ENCODE measurements around the gene CDK17. TPM values are rescaled to one million over a fixed set of nuclear protein-coding genes. Genes with fewer than 3 reads are reported as not detected.

CDK17 gene
- total and polyA plus RNA-seq, 9 of the 15 experiments (the other 6 are each of a cell fraction or from before 2014, with no cell fraction given), result 4.8 to 39.3 (median 21.6) TPM

DNA sequence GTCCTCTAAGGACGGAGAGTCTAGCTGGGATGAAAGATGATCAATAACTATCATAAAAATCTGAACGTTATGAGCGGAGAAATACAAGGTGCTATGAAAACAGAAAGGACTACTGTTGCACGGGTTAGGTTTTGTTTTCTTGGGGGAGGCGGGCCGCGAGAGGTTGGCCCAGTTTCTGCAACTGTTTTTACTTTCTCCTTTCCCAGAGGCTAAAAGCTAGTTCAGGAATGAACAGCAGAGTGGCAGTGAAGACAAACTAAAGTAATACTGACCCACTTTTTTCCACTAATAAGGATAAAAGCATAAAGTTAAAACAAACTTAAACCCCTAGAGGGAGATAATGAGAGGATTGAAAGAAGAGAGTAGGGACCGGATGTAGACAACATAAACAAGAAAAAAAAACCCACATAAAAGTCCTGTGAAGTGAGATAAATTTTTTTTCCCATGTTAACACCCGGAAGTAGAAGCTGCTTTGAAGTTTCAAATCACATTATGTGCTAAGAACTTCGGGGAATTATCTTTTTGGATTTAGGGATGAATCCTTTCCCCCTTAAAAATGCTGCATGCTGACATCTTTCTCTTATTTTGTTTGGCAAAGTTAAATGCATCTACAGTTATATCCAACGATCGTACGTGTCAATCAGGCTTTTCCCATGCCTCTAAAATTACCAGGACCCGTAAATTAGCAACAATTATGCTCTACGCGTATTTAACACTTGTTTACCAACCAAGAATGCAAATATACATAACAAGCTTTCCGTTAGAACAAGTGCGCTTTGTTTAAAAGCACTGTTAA lies 1.0 kb upstream of the CDK17 start (continued):
- TF ChIP-seq, protein P1, sequence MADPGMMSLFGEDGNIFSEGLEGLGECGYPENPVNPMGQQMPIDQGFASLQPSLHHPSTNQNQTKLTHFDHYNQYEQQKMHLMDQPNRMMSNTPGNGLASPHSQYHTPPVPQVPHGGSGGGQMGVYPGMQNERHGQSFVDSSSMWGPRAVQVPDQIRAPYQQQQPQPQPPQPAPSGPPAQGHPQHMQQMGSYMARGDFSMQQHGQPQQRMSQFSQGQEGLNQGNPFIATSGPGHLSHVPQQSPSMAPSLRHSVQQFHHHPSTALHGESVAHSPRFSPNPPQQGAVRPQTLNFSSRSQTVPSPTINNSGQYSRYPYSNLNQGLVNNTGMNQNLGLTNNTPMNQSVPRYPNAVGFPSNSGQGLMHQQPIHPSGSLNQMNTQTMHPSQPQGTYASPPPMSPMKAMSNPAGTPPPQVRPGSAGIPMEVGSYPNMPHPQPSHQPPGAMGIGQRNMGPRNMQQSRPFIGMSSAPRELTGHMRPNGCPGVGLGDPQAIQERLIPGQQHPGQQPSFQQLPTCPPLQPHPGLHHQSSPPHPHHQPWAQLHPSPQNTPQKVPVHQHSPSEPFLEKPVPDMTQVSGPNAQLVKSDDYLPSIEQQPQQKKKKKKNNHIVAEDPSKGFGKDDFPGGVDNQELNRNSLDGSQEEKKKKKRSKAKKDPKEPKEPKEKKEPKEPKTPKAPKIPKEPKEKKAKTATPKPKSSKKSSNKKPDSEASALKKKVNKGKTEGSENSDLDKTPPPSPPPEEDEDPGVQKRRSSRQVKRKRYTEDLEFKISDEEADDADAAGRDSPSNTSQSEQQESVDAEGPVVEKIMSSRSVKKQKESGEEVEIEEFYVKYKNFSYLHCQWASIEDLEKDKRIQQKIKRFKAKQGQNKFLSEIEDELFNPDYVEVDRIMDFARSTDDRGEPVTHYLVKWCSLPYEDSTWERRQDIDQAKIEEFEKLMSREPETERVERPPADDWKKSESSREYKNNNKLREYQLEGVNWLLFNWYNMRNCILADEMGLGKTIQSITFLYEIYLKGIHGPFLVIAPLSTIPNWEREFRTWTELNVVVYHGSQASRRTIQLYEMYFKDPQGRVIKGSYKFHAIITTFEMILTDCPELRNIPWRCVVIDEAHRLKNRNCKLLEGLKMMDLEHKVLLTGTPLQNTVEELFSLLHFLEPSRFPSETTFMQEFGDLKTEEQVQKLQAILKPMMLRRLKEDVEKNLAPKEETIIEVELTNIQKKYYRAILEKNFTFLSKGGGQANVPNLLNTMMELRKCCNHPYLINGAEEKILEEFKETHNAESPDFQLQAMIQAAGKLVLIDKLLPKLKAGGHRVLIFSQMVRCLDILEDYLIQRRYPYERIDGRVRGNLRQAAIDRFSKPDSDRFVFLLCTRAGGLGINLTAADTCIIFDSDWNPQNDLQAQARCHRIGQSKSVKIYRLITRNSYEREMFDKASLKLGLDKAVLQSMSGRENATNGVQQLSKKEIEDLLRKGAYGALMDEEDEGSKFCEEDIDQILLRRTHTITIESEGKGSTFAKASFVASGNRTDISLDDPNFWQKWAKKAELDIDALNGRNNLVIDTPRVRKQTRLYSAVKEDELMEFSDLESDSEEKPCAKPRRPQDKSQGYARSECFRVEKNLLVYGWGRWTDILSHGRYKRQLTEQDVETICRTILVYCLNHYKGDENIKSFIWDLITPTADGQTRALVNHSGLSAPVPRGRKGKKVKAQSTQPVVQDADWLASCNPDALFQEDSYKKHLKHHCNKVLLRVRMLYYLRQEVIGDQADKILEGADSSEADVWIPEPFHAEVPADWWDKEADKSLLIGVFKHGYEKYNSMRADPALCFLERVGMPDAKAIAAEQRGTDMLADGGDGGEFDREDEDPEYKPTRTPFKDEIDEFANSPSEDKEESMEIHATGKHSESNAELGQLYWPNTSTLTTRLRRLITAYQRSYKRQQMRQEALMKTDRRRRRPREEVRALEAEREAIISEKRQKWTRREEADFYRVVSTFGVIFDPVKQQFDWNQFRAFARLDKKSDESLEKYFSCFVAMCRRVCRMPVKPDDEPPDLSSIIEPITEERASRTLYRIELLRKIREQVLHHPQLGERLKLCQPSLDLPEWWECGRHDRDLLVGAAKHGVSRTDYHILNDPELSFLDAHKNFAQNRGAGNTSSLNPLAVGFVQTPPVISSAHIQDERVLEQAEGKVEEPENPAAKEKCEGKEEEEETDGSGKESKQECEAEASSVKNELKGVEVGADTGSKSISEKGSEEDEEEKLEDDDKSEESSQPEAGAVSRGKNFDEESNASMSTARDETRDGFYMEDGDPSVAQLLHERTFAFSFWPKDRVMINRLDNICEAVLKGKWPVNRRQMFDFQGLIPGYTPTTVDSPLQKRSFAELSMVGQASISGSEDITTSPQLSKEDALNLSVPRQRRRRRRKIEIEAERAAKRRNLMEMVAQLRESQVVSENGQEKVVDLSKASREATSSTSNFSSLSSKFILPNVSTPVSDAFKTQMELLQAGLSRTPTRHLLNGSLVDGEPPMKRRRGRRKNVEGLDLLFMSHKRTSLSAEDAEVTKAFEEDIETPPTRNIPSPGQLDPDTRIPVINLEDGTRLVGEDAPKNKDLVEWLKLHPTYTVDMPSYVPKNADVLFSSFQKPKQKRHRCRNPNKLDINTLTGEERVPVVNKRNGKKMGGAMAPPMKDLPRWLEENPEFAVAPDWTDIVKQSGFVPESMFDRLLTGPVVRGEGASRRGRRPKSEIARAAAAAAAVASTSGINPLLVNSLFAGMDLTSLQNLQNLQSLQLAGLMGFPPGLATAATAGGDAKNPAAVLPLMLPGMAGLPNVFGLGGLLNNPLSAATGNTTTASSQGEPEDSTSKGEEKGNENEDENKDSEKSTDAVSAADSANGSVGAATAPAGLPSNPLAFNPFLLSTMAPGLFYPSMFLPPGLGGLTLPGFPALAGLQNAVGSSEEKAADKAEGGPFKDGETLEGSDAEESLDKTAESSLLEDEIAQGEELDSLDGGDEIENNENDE (IDR thresholded peaks at IDR 0.05; ENCODE audit: low read depth, low read length), result no peak
- no peak for TF ChIP-seq TBP (optimal IDR thresholded peaks at IDR 0.05; ENCODE audit: low read depth, low read length)
- TF ChIP-seq MAFK (IDR thresholded peaks at IDR 0.05; ENCODE audit: low read length), result no peak
- TF ChIP-seq TAL1 (IDR thresholded peaks at IDR 0.05), result 0 out of 2 replicates have a peak, but pooled peaks have one; percentile 21
- no peak for TF ChIP-seq ZNF780A (CRISPR knock-in tag; IDR thresholded peaks at IDR 0.05)
- peak; percentile 58 for TF ChIP-seq ARID1B (IDR thresholded peaks at IDR 0.05)
- TF ChIP-seq KLF10 (CRISPR knock-in tag; IDR thresholded peaks at IDR 0.05), result no peak
- no peak for TF ChIP-seq BRD9 (IDR thresholded peaks at IDR 0.05; ENCODE audit: low read depth, partially characterized antibody)
- TF ChIP-seq KAT2B (IDR thresholded peaks at IDR 0.05; ENCODE audit: low read depth, low read length), result no peak
- TF ChIP-seq HEY1 (CRISPR knock-in tag; IDR thresholded peaks at IDR 0.05; ENCODE audit: borderline replicate concordance), result no peak
- no peak for TF ChIP-seq ZNF24 (IDR thresholded peaks at IDR 0.05)
- TF ChIP-seq SMARCA4 (IDR thresholded peaks at IDR 0.05), result peak; percentile 38; the same call in 1 of the 2 replicates
- TF ChIP-seq CREM (IDR thresholded peaks at IDR 0.05; ENCODE audit: low read depth), result peak; percentile 9; the same call in 1 of the 2 replicates
- TF ChIP-seq YBX1 (IDR thresholded peaks at IDR 0.05), result no peak
- no peak for TF ChIP-seq CHD1 (IDR thresholded peaks at IDR 0.05; ENCODE audit: low read length)
- TF ChIP-seq CCAR2 (IDR thresholded peaks at IDR 0.05; ENCODE audit: low read depth, low read length), result no peak
- TF ChIP-seq, protein P2, sequence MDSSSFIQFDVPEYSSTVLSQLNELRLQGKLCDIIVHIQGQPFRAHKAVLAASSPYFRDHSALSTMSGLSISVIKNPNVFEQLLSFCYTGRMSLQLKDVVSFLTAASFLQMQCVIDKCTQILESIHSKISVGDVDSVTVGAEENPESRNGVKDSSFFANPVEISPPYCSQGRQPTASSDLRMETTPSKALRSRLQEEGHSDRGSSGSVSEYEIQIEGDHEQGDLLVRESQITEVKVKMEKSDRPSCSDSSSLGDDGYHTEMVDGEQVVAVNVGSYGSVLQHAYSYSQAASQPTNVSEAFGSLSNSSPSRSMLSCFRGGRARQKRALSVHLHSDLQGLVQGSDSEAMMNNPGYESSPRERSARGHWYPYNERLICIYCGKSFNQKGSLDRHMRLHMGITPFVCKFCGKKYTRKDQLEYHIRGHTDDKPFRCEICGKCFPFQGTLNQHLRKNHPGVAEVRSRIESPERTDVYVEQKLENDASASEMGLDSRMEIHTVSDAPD (CRISPR knock-in tag; IDR thresholded peaks at IDR 0.05), result no peak

Data from K562 (cell line).